ENCODE measurements around the gene PTPRN2.
"Not testable (repeated sequence)": the region's sequence is repeated elsewhere in the genome, so short reads cannot be mapped to it uniquely, and the experiment has no call there.

Gene PTPRN2

GRCh38 chr7:158377800-158378623 lies 209.6 kb downstream of the PTPRN2 start:
- DNase-seq = peak; percentile 31

GRCh38 chr7:158376839-158377186 lies 210.8 kb downstream of the PTPRN2 start:
- not testable (repeated sequence) for DNase-seq

GRCh38 chr7:158376146-158376838 lies 211.3 kb downstream of the PTPRN2 start:
- DNase-seq = not testable (repeated sequence)

GRCh38 chr7:158375034-158375433 lies 212.6 kb downstream of the PTPRN2 start:
- peak; percentile 29 for DNase-seq

GRCh38 chr7:158374586-158374985 lies 213.0 kb downstream of the PTPRN2 start:
- no peak for DNase-seq

- DNase-seq = no peak
Measured at GRCh38 chr7:158374146-158374545, 213.5 kb downstream of the PTPRN2 start.

- DNase-seq = no peak
Measured at GRCh38 chr7:158373476-158374133, 214.0 kb downstream of the PTPRN2 start.

- no peak for DNase-seq
Measured at GRCh38 chr7:158372400-158373342, 215.0 kb downstream of the PTPRN2 start.

GRCh38 chr7:158371856-158372255 lies 215.8 kb downstream of the PTPRN2 start:
- DNase-seq = no peak

- no peak for DNase-seq
Measured at GRCh38 chr7:158369866-158370265, 217.8 kb downstream of the PTPRN2 start.

GRCh38 chr7:158369290-158369689 lies 218.3 kb downstream of the PTPRN2 start:
- no peak for DNase-seq

GRCh38 chr7:158368449-158368848 lies 219.2 kb downstream of the PTPRN2 start:
- DNase-seq = no peak

- DNase-seq = no peak
Measured at GRCh38 chr7:158367634-158367982, 220.0 kb downstream of the PTPRN2 start.

- no peak for DNase-seq
Measured at GRCh38 chr7:158366916-158367633, 220.5 kb downstream of the PTPRN2 start.

- no peak for DNase-seq
Measured at GRCh38 chr7:158366346-158366745, 221.3 kb downstream of the PTPRN2 start.

- DNase-seq = no peak
Measured at GRCh38 chr7:158365267-158365666, 222.4 kb downstream of the PTPRN2 start.

GRCh38 chr7:158364451-158364850 lies 223.2 kb downstream of the PTPRN2 start:
- no peak for DNase-seq

- DNase-seq = no peak
Measured at GRCh38 chr7:158362912-158363905, 224.4 kb downstream of the PTPRN2 start.

- no peak for DNase-seq
Measured at GRCh38 chr7:158362001-158362400, 225.6 kb downstream of the PTPRN2 start.

- no peak for DNase-seq
Measured at GRCh38 chr7:158361326-158361946, 226.2 kb downstream of the PTPRN2 start.
